HG02885 (cell line): ENCODE data around the gene GNG3.
A peak's percentile ranks its signal among the peaks of the same experiment; 100 is the strongest.
"Not testable (repeated sequence)": the region's sequence is repeated elsewhere in the genome, so short reads cannot be mapped to it uniquely, and the experiment has no call there.

Source experiments
- ATAC-seq: cut with Tn5 transposase; IDR thresholded peaks from one replicate; pipeline ENCODE4 v1.9.1; 2021; ENCODE audit warnings: mild to moderate bottlenecking; ENCODE audit not compliant: unreplicated experiment, poor library complexity

The GNG3 gene

DNA sequence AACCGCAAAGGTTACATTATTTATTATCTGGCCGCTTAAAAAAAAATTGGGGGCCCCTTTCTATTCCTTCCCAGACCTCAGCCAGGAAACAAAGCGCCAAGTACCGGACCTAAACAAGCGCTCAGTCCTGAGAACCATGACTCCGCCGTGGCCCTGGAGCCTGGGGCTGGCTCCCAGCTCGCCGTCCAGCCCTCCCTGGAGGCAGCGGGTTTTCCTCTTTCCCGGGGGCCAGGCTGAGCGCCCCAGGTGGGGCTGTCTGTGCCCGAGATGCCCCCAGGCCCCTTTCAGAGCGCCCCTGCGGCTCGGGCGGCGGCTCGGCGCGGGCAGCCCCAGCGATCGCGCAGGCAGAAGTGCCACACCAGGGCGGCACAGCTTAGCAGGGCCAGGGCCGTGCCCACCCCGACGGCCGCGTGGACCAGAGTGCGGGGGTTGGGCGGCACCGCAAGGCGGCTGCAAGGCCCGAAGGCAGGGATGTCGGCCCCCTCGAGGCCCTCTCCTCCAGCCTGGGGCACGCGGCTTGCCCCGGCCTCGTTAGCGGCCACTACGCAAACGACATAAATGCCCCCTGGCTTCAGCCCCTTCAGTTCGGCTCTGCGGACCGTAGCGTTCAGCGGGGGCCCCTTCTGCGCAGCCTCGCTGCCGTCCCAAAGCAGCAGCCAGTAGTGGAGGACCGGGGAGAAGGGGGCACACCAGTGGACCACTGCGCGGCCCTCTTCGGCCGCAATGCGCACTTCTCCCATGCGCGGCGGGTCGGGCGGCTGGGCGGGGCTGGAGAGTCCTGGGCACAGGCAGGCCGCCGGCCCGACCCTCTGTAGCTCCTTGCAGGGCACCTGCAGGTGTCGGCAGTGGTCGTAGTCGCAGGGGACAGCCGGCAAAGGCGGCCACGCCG, 19.7 kb upstream of the GNG3 start:
- ATAC-seq: no peak

DNA sequence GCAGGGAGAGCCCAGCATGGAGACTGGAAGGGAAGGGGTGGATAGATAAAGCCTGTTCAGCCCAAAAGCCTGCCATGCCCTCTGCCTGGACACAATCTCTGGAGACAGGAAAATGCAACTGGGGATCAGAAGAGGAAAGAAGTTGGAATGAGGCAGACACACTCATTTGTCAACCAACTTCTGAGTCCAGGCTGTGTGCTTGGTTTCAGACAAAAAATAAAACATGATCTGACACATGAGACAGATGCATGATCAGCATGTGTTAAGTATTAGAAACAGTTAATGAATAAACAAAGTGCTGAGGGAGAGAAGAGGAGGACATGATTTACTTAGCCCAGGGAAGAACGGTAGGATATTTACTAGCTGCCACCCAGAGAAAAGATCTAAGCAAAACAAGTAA, 19.0 kb upstream of the GNG3 start:
- ATAC-seq: no peak

DNA sequence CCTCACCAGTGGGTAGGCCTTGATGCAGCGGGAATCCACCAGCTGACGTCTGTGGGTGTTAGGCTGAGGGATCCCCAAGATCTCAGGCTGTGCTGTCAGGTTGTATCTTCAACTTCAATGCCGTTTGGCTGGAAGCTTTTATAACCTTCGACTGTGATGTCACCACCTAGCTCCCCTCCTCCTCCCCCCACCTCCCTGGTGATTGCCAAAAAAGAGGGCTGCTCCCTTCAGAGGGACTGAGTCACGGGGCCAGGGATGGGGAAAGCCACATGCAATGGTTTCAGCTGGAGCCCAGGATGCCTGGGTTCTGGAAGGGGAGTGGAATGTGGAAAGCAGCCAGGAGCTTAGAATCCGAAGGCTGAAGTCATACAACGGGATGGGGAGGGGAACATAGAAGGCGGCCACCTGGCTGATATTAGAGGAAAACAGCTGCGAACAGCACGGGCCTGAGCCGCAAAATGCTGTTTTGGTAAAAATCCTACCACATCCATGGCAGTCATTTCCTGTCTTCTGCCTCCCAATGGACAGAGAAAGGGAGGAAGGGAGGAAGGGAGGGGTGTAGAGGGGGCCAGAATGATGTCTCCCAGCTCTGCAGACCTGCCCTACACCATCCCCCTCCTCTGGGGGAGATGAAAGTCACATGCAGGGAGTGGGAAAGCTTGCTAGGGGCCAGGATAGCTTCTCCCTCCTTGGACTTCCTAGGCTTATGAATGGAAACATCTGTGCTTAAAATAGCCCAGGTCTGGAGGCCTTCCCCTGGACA, 17.9 kb upstream of the GNG3 start, which contains the start of gene LRRN4CL:
TSS of gene LRRN4CL (minus strand) at position 110 of the 763 bp plus-strand sequence. CDS start 1,022 bp downstream, outside the sequence.
- no peak for ATAC-seq

DNA sequence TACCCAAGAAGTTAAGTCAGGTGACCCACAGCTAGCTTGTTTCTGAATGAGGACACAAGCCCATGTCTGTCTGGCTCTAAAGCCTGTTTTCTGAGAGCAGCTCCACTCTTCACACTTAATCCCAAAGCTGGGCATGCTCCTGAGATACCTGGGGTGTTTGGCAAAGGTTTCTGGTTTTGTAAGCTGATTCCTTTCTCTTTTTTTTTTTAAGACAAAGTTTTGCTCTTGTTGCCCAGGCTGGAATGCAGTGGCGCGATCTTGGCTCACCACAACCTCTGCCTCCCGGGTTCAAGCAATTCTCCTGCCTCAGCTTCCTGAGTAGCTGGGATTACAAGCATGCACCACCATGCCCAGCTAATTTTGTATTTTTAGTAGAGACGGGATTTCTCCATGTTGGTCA, 13.9 kb upstream of the GNG3 start:
- not testable (repeated sequence) for ATAC-seq

DNA sequence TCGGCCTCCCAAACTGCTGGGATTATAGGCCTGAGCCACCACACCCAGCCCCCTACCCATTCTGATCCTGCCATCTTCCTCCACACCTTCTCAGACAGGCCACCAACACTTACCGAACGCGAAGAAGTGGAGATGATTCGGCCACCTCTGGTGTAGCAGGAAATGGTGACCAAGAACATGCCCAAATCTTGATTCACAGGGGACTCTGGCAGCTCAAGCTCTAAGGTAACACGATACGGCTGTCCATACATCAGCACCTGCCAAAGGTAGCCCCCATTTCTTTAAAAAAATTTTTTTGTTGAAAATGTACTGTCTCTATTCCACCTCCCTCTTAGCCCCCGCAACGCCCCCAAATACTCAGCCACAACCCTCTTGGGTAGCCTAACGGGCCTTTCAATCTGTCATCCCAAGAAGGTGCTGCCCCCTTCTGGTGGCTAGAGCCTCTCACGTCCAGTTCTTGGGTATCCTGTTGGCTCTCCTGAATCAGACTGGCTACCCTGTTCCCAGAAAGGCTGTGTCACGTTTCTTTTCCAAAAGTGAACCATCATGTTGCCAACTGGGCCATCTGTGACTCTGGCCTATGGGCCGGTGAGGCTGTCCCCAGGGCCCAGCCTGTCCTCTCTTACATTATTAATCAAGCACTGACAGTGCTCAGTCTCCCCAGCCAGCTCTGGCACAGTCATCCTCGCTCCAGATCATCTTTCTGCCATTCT, 12.9 kb upstream of the GNG3 start:
- no peak for ATAC-seq

DNA sequence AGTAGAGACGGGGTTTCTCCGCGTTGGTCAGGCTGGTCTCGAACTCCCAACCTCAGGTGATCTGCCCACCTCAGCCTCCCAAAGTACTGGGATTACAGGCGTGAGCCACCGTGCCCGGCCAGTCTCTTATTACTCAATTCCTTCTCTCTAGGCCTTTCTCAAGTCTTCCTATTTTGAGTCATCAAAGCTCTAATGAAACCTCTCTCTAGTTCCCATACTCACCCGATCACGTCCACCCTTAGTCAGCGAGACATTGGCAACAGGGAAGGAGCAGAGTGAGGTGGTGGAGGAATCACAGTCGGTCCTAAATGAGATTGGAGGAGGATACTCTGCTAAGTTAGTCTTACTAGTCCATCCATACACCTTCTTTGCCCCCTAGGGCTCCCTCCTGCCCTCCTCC, 5.2 kb upstream of the GNG3 start:
- no peak for ATAC-seq

DNA sequence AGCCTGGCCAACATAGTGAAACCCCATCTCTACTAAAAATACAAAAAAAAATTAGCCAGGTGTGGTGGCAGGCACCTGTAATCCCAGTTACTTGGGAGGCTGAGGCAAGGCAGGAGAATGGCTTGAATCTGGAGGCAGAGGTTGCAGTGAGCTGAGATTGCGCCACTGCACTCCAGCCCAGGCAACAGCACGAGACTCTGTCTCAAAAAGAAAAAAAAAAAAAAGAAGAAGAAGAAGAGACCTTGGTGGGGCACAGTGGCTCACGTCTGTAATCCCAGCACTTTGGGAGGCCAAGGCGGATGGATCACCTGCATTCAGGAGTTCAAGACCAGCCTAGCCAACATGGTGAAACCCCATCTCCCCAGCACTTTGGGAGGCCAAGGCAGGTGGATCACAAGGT, 3.6 kb upstream of the GNG3 start:
- ATAC-seq: not testable (repeated sequence)

DNA sequence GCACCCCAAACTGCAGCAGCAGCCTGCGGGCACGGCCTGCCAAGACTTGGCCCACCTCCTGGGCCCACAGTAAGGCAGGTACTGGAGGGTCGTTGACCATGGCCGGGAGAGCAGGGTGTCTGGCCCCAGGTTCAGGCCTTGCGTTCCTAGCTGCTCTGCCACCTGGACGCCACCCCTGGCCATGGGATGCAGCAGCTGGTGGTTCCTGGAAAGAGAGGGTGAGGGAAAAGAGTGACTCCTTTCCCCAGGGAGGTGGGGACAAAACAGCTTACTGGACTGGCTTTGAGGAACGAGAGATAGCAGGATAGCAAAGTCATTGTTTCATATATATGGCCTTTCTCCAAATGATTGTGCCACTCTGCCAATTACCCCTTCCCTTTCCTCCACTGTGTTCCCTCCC, 2.1 kb upstream of the GNG3 start:
- no peak for ATAC-seq

DNA sequence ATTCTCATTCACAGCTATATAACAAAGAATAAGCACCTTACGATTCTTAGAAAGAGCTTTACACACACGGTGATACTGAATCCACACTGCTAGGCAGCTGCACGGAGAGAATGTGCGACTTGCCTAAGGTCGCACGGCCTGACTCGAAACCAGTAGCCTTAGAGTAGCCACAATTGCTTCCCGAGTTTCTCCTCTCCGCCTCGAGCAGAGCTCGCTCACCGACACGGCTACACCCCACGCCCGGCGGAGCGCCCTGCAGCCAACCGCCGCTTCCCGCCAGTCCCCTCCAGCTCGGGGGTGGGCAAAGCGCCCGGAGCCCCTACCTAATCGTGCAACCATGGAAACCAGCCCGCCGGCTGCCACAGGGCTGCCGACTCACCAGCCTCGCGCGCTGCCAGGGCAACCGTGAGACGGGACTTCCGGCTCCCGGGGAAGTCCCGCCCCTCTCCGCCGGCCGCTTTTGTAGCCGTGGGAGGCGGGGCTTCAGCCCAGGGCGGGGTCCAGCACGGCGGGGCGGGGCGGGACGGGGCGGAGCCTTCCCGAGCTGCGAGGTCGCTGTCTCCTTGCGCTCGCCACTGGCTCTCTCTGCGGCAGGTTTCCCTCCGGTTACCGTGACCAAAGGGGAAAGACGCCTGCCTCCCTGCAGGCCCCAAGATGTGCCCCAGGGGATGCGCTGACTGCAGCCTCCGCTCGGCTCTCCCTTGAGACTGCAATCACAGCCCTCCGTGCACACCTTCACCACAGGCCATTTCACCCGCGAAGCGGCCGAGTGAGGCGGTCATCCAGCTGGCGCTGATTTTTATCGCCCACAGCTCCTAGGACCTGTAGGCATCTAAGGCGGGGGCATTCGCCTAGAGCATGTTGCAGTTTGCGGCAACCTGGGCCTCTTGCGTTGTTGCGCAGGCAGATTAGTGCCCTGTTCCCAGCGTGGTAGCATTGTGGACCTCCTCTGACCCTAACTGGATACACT, 1.3 kb upstream of the GNG3 start:
- ATAC-seq: peak; percentile 71

DNA sequence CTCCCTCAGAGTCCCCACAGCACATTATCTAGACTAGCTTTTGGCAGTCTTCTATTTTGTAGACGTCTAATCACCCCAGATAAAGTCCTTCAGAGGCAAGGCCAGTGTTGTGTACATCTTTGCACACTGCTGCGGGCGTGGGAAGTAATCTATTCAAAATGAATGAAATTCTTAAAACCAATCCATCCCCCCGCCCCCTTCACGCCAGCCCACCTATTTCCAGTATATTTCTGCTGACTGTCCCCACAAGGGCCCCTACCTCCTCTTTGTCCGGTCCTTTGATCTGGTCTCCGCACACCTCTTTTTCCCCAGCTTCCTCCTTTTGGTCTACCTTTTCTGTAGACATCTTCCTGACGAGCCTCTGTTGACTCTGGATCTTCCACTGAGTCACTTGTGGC, 627 bp upstream of the GNG3 start:
- ATAC-seq: no peak

DNA sequence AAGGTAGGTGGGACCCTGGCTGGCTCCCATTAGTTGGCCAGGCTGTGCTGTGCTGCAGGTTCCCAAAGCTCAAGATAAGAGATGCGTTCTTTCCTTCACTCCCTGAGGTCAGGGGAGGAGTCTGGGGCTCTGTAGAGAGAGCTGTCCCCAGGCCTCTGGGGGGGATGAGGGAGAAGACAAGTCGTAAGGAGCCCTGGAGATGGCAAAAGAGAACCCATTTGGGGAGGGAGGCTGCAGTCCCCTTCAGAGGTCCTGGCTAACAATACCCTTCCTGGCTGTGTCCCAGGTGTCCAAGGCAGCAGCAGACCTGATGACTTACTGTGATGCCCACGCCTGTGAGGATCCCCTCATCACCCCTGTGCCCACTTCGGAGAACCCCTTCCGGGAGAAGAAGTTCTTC, 916 bp downstream of the GNG3 start:
- ATAC-seq: no peak

DNA sequence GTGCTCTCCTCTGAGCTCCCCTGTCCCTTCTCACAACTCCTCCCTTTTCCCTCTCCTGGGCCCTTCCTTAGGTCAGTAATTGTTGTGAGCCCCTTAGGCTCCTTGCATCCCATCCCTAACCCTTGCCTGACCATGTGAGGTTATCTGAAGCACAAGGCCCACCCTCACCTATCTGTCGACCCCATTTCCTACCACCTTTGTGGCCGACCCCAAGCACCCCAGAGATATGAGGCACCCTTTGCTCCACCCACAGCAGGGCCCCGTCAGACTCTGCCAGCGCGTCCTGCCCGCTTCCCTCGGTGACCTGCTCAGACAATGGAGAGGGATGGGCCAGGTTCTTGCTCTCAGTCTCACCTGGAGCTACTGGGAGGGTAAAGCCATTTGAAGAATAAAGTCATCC, 1.3 kb downstream of the GNG3 start:
- no peak for ATAC-seq

DNA sequence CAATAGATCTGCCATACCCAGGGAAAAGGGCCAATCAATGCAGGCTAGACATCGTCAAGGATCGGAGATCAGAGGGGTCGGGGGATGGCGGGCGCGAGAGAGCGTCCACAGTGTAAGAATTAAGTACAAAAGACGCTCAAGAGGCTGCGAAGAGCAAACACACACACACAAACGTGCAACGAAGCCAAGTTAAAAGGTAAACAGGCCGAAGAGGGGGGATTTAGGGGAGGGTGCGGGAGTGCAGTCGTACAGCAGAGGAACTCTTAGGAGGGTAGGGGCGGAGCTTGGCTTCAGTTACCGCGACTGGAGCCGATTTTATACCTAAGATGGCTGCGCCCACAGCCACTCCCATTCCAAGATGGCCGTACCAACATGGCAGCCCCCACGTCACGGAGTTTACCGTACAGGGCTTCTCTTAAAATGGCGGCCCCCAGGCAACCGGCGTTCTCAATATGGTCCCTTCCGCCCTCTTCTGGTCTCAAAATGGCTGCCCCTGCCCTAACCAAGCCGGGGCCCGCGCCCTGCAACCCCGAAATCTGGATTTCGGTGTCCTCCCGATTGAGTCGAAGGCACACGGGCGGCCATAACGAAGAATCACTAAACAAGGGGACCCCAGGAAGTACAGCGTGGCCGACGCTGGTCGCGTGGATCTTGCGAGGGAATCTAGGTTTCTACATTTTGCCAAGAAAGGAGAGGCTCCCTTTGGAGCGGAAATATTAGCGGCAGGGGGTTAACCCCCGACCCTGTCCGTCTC, 1.9 kb downstream of the GNG3 start:
- ATAC-seq: peak; percentile 77

DNA sequence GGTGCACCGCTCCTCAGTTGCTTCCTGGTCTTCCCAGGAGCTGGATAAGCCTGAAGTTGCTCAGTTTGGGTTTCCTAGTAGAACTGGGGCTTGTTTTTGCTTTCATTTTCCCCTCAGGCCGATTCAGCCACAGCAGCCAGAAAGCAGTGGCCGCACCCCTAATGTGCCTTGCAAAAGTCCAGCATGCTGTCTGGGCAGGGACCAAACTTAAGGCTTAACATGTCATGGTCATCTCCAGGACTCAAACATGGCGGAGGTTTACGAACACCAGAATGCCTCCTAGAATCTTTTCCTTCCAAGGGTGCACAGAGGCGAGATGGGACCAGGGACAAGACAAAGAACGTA, 2.5 kb downstream of the GNG3 start:
- no peak for ATAC-seq

DNA sequence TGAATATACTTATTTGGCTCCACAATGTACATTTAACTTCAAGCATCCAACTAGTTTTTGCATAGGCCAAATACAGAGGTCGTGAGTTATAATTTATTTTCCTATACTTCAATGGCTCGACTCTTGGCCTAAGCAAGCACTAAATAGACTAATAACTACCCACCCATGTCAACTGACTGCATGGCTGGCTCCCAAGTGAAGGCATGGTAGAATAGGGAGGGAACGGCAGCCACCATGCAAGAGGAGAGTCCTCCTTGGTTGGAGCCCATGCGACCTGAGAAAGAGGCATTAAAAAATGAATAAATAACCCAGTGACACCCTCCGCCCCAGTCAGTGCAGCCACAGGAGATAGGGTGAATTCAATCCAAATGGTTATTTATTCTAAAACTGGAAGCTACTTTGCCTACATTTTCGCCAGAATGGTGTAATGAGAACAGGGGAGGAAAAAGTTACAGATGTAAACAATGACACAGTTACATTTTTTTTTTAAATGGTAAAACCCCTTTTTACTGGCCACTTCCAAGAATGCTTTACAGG, 4.9 kb downstream of the GNG3 start:
- ATAC-seq: no peak

DNA sequence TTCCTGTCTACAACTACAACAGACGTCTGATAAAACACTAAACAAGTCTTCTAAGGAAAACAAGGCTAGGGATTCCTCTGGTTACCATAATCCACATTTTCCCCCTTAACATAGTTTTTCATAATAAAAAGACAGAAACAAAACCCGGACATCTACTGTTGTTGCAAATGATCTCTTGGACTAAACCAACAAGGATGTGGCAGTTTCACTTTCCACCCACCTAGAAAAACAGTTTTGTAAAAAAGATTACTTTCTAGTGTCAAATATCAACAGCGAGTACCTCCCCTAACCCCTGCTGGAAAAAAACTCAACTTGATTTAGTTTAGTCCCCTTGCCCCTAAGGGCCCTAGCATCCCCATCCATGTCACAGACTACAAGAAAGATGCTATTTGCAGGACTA, 5.4 kb downstream of the GNG3 start:
- no peak for ATAC-seq

DNA sequence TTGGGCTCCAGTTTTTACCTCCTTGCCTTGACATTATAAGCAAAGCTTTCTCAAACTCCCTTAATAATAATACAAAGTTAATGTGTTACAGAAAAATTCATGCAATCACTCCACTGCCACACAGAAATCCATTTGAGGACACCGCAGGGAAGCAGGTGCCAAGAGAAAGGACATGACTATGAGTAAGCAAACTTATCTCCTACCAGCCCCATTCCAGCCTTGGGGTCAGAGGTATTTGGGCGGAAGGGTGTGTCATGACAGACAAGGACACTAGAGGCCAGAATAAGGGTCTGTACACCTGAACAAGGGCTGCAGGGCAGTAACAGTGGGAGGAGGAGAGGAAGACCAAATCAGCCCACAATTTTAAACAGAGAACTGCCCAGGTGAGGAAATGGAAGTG, 5.9 kb downstream of the GNG3 start:
- no peak for ATAC-seq

DNA sequence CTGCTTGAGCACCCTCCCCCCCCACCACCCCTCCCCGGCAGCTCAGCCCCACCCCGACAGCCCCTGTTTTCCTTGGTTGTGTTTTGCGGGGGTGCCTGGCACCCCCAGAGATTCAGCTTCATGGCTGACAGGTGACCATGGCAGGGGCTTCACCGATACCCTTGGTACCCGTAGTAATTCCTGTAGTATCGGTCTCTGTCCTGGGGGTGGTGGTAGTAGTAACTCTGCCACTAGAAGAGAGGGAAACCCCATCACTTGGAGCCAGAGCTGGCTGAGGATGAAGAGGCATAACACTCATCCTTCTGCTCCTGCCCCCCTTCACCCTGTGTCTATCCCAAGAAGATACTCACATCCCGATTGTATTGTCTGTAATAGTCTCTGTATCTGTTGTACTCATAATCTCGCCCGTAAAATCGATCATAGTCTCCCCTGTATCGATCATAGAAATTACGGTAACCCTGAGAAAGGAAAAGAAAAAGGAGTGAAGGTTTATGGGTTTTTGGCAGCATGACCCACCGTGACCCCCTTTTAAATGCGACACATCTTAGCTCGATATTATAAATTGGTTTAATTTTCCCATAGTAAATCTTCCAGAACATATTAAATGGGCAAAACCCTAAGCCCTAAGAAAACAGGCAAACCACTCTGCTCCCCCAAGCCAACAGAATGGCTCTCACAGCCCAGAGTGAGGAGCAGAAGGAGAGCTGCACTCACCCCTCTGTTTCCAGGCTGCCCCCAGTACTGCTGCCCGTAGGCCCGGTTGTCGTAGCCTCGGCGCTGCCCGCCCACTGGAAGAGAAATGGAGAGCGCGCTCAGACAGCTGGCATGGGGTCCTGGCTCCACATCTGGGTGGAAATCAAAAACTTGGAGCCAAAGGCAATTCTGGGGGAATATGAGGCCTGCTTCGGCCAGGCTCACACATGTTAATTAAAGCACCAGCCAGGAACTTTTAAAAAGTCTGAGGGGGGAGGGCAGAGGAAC, 8.0 kb downstream of the GNG3 start:
- no peak for ATAC-seq
